H1 (cell line): ENCODE data around the gene CISTR. TPM values are rescaled to one million over a fixed set of nuclear protein-coding genes. Genes with fewer than 3 reads are reported as not detected.

Source experiments
- CTCF ChIA-PET: fragments of 300-600 bp; sonication (Branson Sonifier 250); formaldehyde crosslinking; loops from one replicate; lab custom pipeline; 2021; ENCODE audit not compliant: partially characterized antibody; lab: Charles Lee
- POLR2A ChIA-PET: fragments of 300-600 bp; sonication (Branson Sonifier 250); formaldehyde crosslinking; loops from one replicate; lab custom pipeline; 2021; ENCODE audit warnings: inconsistent platforms; ENCODE audit not compliant: partially characterized antibody; lab: Charles Lee
- DNase-seq, 2 experiments: peaks; one replicate each; pipeline versions ENCODE4 v3.0.0 to v3.0.0-alpha.2; 2010 to 2022; ENCODE audit warnings: low spot score in 2 of 2, low read depth in 1 of 2, mixed read lengths in 1 of 2
- FAIRE-seq: peaks from 2 replicates; lab custom pipeline; 2011; peaks lifted over from hg19 to GRCh38; lab: Jason Lieb, UNC
- H2AFZ ChIP-seq: 2 replicates; pipeline ENCODE4 v1.8.1; 2012; ENCODE audit warnings: low read length, inconsistent platforms
- H2AK5ac ChIP-seq: 2 replicates; pipeline ENCODE4 v1.6.1; 2013; ENCODE audit warnings: low read depth, low read length
- H2BK120ac ChIP-seq: replicated peaks from 2 replicates; pipeline ENCODE3; 2013; ENCODE audit warnings: low read depth, low read length, inconsistent platforms
- H2BK12ac ChIP-seq: 2 replicates; pipeline ENCODE4 v1.6.1; 2013; ENCODE audit warnings: low read depth, low read length
- H2BK15ac ChIP-seq: 2 replicates; pipeline ENCODE4 v1.6.1; 2013; ENCODE audit warnings: low read length
- H2BK20ac ChIP-seq: 2 replicates; pipeline ENCODE4 v1.6.1; 2013; ENCODE audit warnings: low read length
- H2BK5ac ChIP-seq: 2 replicates; pipeline ENCODE4 v1.6.1; 2013; ENCODE audit warnings: low read depth, low read length
- H3K14ac ChIP-seq: 2 replicates; pipeline ENCODE4 v1.6.1; 2013; ENCODE audit warnings: inconsistent platforms; ENCODE audit not compliant: insufficient read length
- H3K18ac ChIP-seq: 2 replicates; pipeline ENCODE4 v1.6.1; 2013; ENCODE audit warnings: low read length; ENCODE audit errors: extremely low read depth
- H3K23ac ChIP-seq: 2 replicates; pipeline ENCODE4 v1.6.1; 2013; ENCODE audit warnings: inconsistent platforms; ENCODE audit not compliant: insufficient read length
- H3K23me2 ChIP-seq: 2 replicates; pipeline ENCODE4 v1.6.1; 2013; ENCODE audit warnings: low read depth, low read length
- H3K27ac ChIP-seq: 2 replicates; pipeline ENCODE4 v1.6.1; 2011; ENCODE audit warnings: low read depth, low read length, inconsistent platforms
- H3K27me3 ChIP-seq, 4 experiments: replicated peaks in 1 of 4; 1 replicate in 1 of 4; 2 replicates in 3 of 4; pipeline versions ENCODE4 v1.6.1 to v1.8.1; 2011 to 2013; ENCODE audit warnings: low read length in 3 of 4, mild to moderate bottlenecking in 3 of 4, inconsistent platforms in 2 of 4, mixed read lengths in 2 of 4, moderate library complexity in 1 of 4; ENCODE audit not compliant: control insufficient read depth in 3 of 4, insufficient read depth in 3 of 4; ENCODE audit errors: extremely low read depth in 1 of 4
- H3K36me3 ChIP-seq, 4 experiments: 2 replicates each; pipeline versions ENCODE4 v1.6.1 to v1.8.1; 2011 to 2013; ENCODE audit warnings: mild to moderate bottlenecking in 4 of 4, low read length in 3 of 4, moderate library complexity in 2 of 4, control low read depth in 1 of 4, inconsistent platforms in 1 of 4; ENCODE audit not compliant: insufficient read depth in 4 of 4, control insufficient read depth in 2 of 4
- H3K4ac ChIP-seq: replicated peaks from 2 replicates; pipeline ENCODE3; 2013; ENCODE audit warnings: low read length, low read depth, mixed read lengths, inconsistent platforms; ENCODE audit not compliant: insufficient read length
- H3K4me1 ChIP-seq, 4 experiments: replicated peaks in 1 of 4; 1 replicate in 1 of 4; 2 replicates in 3 of 4; pipeline versions ENCODE4 v1.6.1 to v1.8.1; 2011 to 2013; ENCODE audit warnings: low read length in 3 of 4, inconsistent platforms in 2 of 4, mixed read lengths in 1 of 4; ENCODE audit not compliant: insufficient read depth in 4 of 4, control insufficient read depth in 3 of 4
- H3K4me2 ChIP-seq, 2 experiments: 2 replicates each; pipeline versions ENCODE4 v1.6.1 to v1.8.1; 2011 to 2013; ENCODE audit warnings: low read depth in 2 of 2, low read length in 2 of 2, control low read depth in 1 of 2, inconsistent platforms in 1 of 2, mild to moderate bottlenecking in 1 of 2; ENCODE audit not compliant: insufficient read depth in 1 of 2
- H3K4me3 ChIP-seq, 4 experiments: fragments of 200-600, 300-600 bp in 1 of 4; sonication (generic), shearing (Covaris generic), sonication (Bioruptor Twin) in 1 of 4; 2 replicates each; pipeline versions ENCODE4 v1.5.1 to v1.8.1; 2011 to 2016; ENCODE audit warnings: low read length in 4 of 4, low read depth in 3 of 4, control low read depth in 2 of 4, inconsistent platforms in 2 of 4, mild to moderate bottlenecking in 2 of 4, mixed read lengths in 1 of 4, moderate library complexity in 1 of 4; ENCODE audit not compliant: insufficient read depth in 2 of 4; ENCODE audit errors: extremely low read depth in 1 of 4
- H3K56ac ChIP-seq: replicated peaks from 2 replicates; pipeline ENCODE3; 2013; ENCODE audit warnings: low read depth, mild to moderate bottlenecking, mixed read lengths, low read length, inconsistent platforms; ENCODE audit not compliant: insufficient read length
- H3K79me1 ChIP-seq: 2 replicates; pipeline ENCODE4 v1.6.1; 2013; ENCODE audit warnings: low read depth, low read length, control low read depth
- H3K79me2 ChIP-seq, 2 experiments: 2 replicates each; pipeline versions ENCODE4 v1.6.1 to v1.8.1; 2012 to 2013; ENCODE audit warnings: low read length in 2 of 2, mild to moderate bottlenecking in 2 of 2, inconsistent platforms in 1 of 2; ENCODE audit not compliant: insufficient read depth in 2 of 2, control insufficient read depth in 1 of 2
- H3K9ac ChIP-seq, 4 experiments: replicated peaks in 1 of 4; 1 replicate in 1 of 4; 2 replicates in 3 of 4; pipeline versions ENCODE4 v1.6.1 to v1.8.1; 2011 to 2013; ENCODE audit warnings: low read depth in 3 of 4, low read length in 3 of 4, control low read depth in 2 of 4, mild to moderate bottlenecking in 2 of 4, moderate library complexity in 2 of 4, inconsistent platforms in 1 of 4; ENCODE audit errors: extremely low read depth in 1 of 4
- H3K9me3 ChIP-seq, 2 experiments: 2 replicates each; pipeline versions ENCODE4 v1.6.1 to v1.8.1; 2012 to 2013; ENCODE audit warnings: mild to moderate bottlenecking in 2 of 2, moderate library complexity in 2 of 2, control low read depth in 1 of 2, inconsistent platforms in 1 of 2, low read depth in 1 of 2, low read length in 1 of 2, mixed read lengths in 1 of 2; ENCODE audit not compliant: insufficient read depth in 2 of 2
- H4K20me1 ChIP-seq, 2 experiments: replicated peaks in 1 of 2; 2 replicates each; pipeline versions ENCODE3 to v1.8.1; 2011 to 2013; ENCODE audit warnings: inconsistent platforms in 2 of 2, low read length in 2 of 2, mild to moderate bottlenecking in 1 of 2; ENCODE audit not compliant: insufficient read depth in 2 of 2, control insufficient read depth in 1 of 2
- H4K5ac ChIP-seq: 2 replicates; pipeline ENCODE4 v1.6.1; 2013; ENCODE audit warnings: low read length, low read depth, mixed read lengths, inconsistent platforms; ENCODE audit not compliant: insufficient read length
- H4K8ac ChIP-seq: 2 replicates; pipeline ENCODE4 v1.8.0; 2013; ENCODE audit warnings: mild to moderate bottlenecking, moderate library complexity, low read length, inconsistent platforms; ENCODE audit not compliant: insufficient read depth; ENCODE audit errors: extremely low read depth
- H4K91ac ChIP-seq: replicated peaks from 2 replicates; pipeline ENCODE3; 2013; ENCODE audit warnings: low read length, mixed read lengths, inconsistent platforms; ENCODE audit not compliant: insufficient read length
- BRCA1 ChIP-seq: IDR thresholded peaks from 2 replicates; pipeline ENCODE4 v1.6.1; 2012; ENCODE audit warnings: low read depth, low read length, improper control_type of control experiment
- CREB1 ChIP-seq: IDR thresholded peaks from 2 replicates; pipeline ENCODE4 v1.6.1; 2012; ENCODE audit warnings: inconsistent platforms
- CTCF ChIP-seq, 3 experiments: IDR thresholded peaks; 1 replicate in 2 of 3; 2 replicates in 1 of 3; pipeline versions ENCODE4 v1.5.1 to v1.6.1; 2011; ENCODE audit warnings: low read length in 3 of 3, mild to moderate bottlenecking in 3 of 3, inconsistent platforms in 2 of 3, low read depth in 1 of 3, moderate library complexity in 1 of 3; ENCODE audit not compliant: insufficient read depth in 1 of 3; ENCODE audit errors: control extremely low read depth in 1 of 3
- MAFK ChIP-seq: IDR thresholded peaks from 2 replicates; pipeline ENCODE4 v1.6.1; 2012; ENCODE audit warnings: low read depth, mild to moderate bottlenecking, improper control_type of control experiment, low read length
- MAX ChIP-seq: IDR thresholded peaks from 2 replicates; pipeline ENCODE4 v1.6.1; 2012; ENCODE audit warnings: inconsistent platforms
- NANOG ChIP-seq: IDR thresholded peaks from 2 replicates; pipeline ENCODE4 v1.6.1; 2011; ENCODE audit warnings: low read length, low read depth, mild to moderate bottlenecking, inconsistent platforms; ENCODE audit not compliant: insufficient read depth, poor library complexity, severe bottlenecking
- NRF1 ChIP-seq: IDR thresholded peaks from 2 replicates; pipeline ENCODE4 v1.6.1; 2011; ENCODE audit warnings: mild to moderate bottlenecking, low read depth, low read length, improper control_type of control experiment
- POU5F1 ChIP-seq: IDR thresholded peaks from 2 replicates; pipeline ENCODE4 v1.6.1; 2011; ENCODE audit warnings: low read depth, mild to moderate bottlenecking, low read length, moderate library complexity
- RBBP5 ChIP-seq: IDR thresholded peaks from 2 replicates; pipeline ENCODE4 v1.7.1; 2012; ENCODE audit warnings: low read depth, mild to moderate bottlenecking, inconsistent platforms, low read length, moderate library complexity, borderline replicate concordance
- SAP30 ChIP-seq: fragments of 300-600 bp; sonication (generic); IDR thresholded peaks from 2 replicates; pipeline ENCODE4 v1.7.1; 2012; ENCODE audit warnings: low read length, moderate library complexity, mild to moderate bottlenecking, inconsistent platforms; ENCODE audit not compliant: insufficient read depth, insufficient replicate concordance
- SP1 ChIP-seq: IDR thresholded peaks from 2 replicates; pipeline ENCODE4 v1.6.1; 2011; ENCODE audit warnings: low read depth, low read length
- TAF1 ChIP-seq: IDR thresholded peaks from 2 replicates; pipeline ENCODE4 v1.6.1; 2011; ENCODE audit warnings: mild to moderate bottlenecking, low read depth, low read length
- TCF12 ChIP-seq: IDR thresholded peaks from 2 replicates; pipeline ENCODE4 v1.6.1; 2011; ENCODE audit warnings: low read depth, mild to moderate bottlenecking, low read length
- TEAD4 ChIP-seq: IDR thresholded peaks from 2 replicates; pipeline ENCODE4 v1.6.1; 2012; ENCODE audit warnings: low read depth, low read length, inconsistent platforms, mixed read lengths
- polyA plus RNA-seq, 7 experiments: library from polyadenylated mRNA; depleted of rRNA in 3 of 7; stranded (reverse) in 5 of 7; unstranded in 2 of 7; fragments of >200 nt in 5 of 7; fragments of 200-250 nt in 2 of 7; gene quantifications; 1 replicate in 5 of 7; 2 replicates in 1 of 7; 4 replicates in 1 of 7; pipeline versions ENCODE4 v1.2.1 to v1.2.3, GENCODE V29; 2011 to 2013; ENCODE audit warnings: missing spikeins in 2 of 7, mixed read lengths in 2 of 7
- total RNA-seq: library from RNA; stranded (reverse); fragmentation: NEBNext Ultra II Directional; extraction: Animal tissue kit (Norgen Biotek cat#: 25700); gene quantifications from 2 replicates; pipeline ENCODE4 v1.2.1, GENCODE V29; 2021

CISTR gene
- total and polyA plus RNA-seq, 2 of the 8 experiments (the other 6 are each of a cell fraction or from before 2014, with no cell fraction given), result not detected

- Histone ChIP-seq H3K4me1 (no peaks in the 10 kb centered on the region), H3K27ac (no peak overlapping the region), H3K23ac (no peak overlapping the region), H3K23me2 (no peaks in the 10 kb centered on the region), H4K8ac (no peak overlapping the region), H2AK5ac (no peak overlapping the region), H2BK12ac (no peak overlapping the region), H3K79me2 (no peaks in the 10 kb centered on the region), H4K20me1 (peaks cover 0 to 1% of the 10 kb centered on the region in 2 experiments), H4K5ac (no peak overlapping the region), H3K9ac (no peak overlapping the region), H3K79me1 (no peaks in the 10 kb centered on the region), H3K4me3 (no peak overlapping the region), H4K91ac (no peak overlapping the region), H2BK20ac (no peak overlapping the region), H2BK120ac (no peak overlapping the region), H2AFZ (no peak overlapping the region), H3K18ac (no peak overlapping the region), H3K56ac (no peak overlapping the region), H3K4ac (no peak overlapping the region), H3K9me3 (no peaks in the 10 kb centered on the region), H3K4me2 (no peak overlapping the region), H3K27me3 (peaks cover 0 to 12% (median 7%) of the 10 kb centered on the region in 4 experiments; a peak in 4 of 7 replicates), H3K14ac (no peak overlapping the region), H3K36me3 (no peaks in the 10 kb centered on the region), H2BK15ac (no peak overlapping the region), H2BK5ac (no peak overlapping the region)
- FAIRE-seq, result no peak
- DNase-seq, result no peak
- CTCF ChIA-PET, result interaction anchor here (0.8 kb wide), 1 partner anchor 9 kb away, joined by 5 read pairs; no protein-coding TSS in a partner anchor
- POLR2A ChIA-PET, result no interaction called here
- no peak for TF ChIP-seq TEAD4
- no peak for TF ChIP-seq SP1
- TF ChIP-seq TAF1, result no peak
- no peak for TF ChIP-seq MAX
- TF ChIP-seq CREB1, result no peak
- TF ChIP-seq RBBP5, result no peak
- no peak for TF ChIP-seq MAFK
- no peak for TF ChIP-seq TCF12
- TF ChIP-seq POU5F1, result no peak
- TF ChIP-seq CTCF (IDR thresholded peaks at IDR 0.05; ENCODE audit: control extremely low read depth in 1 of 3, insufficient read depth in 1 of 3, low read depth in 1 of 3, low read length in 3 of 3), result no peak
- TF ChIP-seq NRF1, result no peak
- no peak for TF ChIP-seq NANOG
- no peak for TF ChIP-seq SAP30
- TF ChIP-seq BRCA1, result no peak
These were observed 18.5 kb upstream of the CISTR start for GRCh38 chr12:53770281-53770680.
